Fibroblast of lung (primary cell): ENCODE measurements around the gene FAM227A.

ENCODE experiments used
- EZH2 ChIP-seq: IDR thresholded peaks from 2 replicates; pipeline ENCODE4 v1.5.1; 2012; ENCODE audit warnings: low read length, control low read depth, mild to moderate bottlenecking; ENCODE audit errors: missing control alignments
- TF ChIP-seq, protein P1 (sequence below), 2 donors: IDR thresholded peaks in 1 of 2; conservative IDR thresholded peaks in 1 of 2; 1 replicate in 1 of 2; 2 replicates in 1 of 2; pipeline ENCODE4 v1.5.1; 2011 to 2012; ENCODE audit warnings: low read length in 2 of 2, control low read depth in 1 of 2, inconsistent platforms in 1 of 2, low read depth in 1 of 2, mild to moderate bottlenecking in 1 of 2

DNA sequence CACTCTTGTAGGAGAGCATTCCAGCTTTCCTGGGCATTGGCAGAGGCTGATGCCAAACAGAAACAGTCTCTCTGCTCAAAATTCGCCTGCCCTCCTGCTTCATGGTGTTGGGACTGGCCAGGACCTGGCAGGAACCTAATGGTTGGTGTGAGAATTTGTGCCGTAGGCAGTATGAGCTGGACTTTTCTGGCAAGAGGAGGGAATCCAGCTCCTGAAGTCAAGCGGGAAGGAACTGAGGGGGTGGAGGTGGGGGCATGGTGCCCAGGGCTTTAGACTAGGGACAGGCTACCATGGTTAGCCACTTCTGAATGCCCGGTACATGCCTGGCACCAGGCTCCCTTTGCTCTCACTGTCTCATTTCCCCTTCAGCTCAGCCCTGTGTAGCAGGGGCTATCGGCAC is 18.7 kb upstream of the FAM227A start:
- TF ChIP-seq, protein P1, sequence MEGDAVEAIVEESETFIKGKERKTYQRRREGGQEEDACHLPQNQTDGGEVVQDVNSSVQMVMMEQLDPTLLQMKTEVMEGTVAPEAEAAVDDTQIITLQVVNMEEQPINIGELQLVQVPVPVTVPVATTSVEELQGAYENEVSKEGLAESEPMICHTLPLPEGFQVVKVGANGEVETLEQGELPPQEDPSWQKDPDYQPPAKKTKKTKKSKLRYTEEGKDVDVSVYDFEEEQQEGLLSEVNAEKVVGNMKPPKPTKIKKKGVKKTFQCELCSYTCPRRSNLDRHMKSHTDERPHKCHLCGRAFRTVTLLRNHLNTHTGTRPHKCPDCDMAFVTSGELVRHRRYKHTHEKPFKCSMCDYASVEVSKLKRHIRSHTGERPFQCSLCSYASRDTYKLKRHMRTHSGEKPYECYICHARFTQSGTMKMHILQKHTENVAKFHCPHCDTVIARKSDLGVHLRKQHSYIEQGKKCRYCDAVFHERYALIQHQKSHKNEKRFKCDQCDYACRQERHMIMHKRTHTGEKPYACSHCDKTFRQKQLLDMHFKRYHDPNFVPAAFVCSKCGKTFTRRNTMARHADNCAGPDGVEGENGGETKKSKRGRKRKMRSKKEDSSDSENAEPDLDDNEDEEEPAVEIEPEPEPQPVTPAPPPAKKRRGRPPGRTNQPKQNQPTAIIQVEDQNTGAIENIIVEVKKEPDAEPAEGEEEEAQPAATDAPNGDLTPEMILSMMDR (conservative IDR thresholded peaks at IDR 0.05 in 1 of 2, IDR thresholded peaks at IDR 0.05 in 1 of 2; ENCODE audit: low read depth in 1 of 2, low read length in 2 of 2), result no peak
- no peak for TF ChIP-seq EZH2
